Measurements from ENCODE around the gene HIVEP2. TPM values are rescaled to one million over a fixed set of nuclear protein-coding genes. Genes with fewer than 3 reads are reported as not detected.

HIVEP2 gene
- total RNA-seq, 1 donor, result 28.9 TPM

DNA sequence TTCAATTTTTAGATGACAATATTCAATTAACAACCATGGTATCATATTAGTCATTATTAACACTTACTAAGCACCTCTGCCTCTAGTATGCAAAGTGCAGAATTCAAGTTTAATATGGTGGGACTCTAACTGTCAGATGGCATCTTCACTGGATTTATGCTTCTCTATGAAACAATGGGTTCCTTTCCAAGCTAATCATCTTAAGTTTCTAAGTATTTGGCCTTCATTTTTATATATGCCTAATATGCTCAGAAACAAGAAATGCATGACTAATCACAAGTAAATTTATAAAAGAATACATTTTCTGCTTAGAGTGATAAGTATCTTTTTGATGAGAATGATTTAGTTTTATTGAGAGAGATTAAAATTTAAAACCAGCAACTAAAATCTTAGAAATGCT lies 144.7 kb downstream of the HIVEP2 start:
- TF ChIP-seq, protein P1, sequence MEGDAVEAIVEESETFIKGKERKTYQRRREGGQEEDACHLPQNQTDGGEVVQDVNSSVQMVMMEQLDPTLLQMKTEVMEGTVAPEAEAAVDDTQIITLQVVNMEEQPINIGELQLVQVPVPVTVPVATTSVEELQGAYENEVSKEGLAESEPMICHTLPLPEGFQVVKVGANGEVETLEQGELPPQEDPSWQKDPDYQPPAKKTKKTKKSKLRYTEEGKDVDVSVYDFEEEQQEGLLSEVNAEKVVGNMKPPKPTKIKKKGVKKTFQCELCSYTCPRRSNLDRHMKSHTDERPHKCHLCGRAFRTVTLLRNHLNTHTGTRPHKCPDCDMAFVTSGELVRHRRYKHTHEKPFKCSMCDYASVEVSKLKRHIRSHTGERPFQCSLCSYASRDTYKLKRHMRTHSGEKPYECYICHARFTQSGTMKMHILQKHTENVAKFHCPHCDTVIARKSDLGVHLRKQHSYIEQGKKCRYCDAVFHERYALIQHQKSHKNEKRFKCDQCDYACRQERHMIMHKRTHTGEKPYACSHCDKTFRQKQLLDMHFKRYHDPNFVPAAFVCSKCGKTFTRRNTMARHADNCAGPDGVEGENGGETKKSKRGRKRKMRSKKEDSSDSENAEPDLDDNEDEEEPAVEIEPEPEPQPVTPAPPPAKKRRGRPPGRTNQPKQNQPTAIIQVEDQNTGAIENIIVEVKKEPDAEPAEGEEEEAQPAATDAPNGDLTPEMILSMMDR (IDR thresholded peaks at IDR 0.05; ENCODE audit: insufficient read depth, low read depth, low read length), result no peak
- DNase-seq (ENCODE audit: low read depth), result no peak
- H3K4me3 ChIP-seq (ENCODE audit: low read depth, low read length), result no peak overlapping the region

DNA sequence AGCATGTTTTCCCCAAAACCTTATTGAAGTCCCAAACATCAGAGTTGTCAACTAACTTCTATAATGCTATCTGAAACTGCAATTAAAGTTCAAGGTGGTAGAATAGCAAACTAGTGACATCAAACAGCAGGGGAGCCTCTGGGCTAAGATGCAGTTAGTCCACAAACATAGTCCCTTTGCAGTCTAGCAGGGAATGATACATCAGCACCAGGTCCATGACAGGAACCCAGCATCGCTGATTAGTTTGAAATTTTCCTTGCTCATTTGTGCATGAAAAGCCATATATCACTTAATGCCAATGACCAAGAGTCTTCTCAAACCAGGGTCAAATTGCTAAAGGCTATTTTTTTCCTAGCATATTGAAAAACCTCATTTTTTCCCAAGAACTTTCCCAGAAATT lies 145.3 kb downstream of the HIVEP2 start:
- TF ChIP-seq, protein P1 (IDR thresholded peaks at IDR 0.05; ENCODE audit: insufficient read depth, low read depth, low read length), result no peak
- DNase-seq (ENCODE audit: low read depth), result no peak
- no peak overlapping the region for H3K4me3 ChIP-seq (ENCODE audit: low read depth, low read length)

DNA sequence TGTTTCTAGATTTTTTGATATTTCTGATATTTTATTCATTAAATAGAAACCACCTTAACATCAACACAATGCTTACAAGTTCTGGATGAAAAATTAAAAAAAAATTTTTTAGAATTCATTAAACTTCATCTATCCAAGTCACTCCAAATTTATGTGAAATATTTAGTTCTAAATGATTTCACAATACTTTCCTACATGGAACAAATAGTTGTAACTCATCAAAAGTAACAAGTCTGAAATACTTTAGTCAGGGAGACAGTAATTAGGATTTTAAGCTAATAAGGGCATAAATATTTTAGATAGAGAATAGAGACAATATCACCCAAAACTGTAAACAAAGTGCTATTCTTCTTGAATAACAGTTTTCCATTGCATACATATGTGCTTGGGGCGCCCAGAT lies 147.8 kb downstream of the HIVEP2 start:
- no peak overlapping the region for H3K4me3 ChIP-seq (ENCODE audit: low read depth, low read length)
- TF ChIP-seq, protein P1 (IDR thresholded peaks at IDR 0.05; ENCODE audit: insufficient read depth, low read depth, low read length), result no peak
- no peak for DNase-seq (ENCODE audit: low read depth)

DNA sequence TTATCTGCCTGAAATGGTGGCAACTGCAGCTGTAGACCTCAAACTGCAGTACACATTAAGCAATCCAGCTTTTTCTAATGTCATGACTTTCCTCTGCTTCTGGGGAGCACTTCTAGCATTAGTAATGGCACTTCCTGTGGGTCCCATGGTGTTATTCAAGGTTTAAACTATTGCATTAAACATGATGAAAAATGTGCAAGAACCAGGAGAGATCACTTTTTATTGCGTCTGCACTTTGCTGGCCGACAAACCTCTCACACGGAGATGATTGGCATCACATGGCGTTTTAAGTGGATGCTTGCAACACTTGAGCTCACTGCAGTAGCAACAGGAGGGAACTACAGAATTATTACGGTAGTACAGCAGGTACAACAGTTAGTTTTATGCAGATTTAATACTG lies 148.4 kb downstream of the HIVEP2 start:
- no peak overlapping the region for H3K4me3 ChIP-seq (ENCODE audit: low read depth, low read length)
- peak; percentile 64 for DNase-seq (ENCODE audit: low read depth)
- TF ChIP-seq, protein P1 (IDR thresholded peaks at IDR 0.05; ENCODE audit: insufficient read depth, low read depth, low read length), result no peak

DNA sequence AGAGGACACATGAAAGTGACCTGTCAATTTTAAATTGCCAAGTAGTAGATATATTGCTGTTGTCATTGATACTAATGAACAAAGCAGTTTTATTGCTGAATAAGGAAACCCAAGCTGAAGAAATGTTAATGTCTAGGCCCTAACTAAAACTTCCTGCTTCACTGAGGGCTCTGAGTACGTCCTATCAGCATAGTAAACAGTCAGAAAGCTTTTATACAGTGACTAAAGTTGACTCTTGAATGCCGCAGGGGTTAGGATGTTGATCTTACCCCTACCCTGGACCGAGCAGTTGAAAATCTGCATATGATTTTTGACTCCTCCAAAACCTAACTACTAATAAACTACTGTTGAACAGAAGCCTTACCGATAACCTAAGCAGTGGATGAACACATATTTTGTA lies 149.0 kb downstream of the HIVEP2 start:
- TF ChIP-seq, protein P1 (IDR thresholded peaks at IDR 0.05; ENCODE audit: insufficient read depth, low read depth, low read length), result no peak
- no peak for DNase-seq (ENCODE audit: low read depth)
- H3K4me3 ChIP-seq (ENCODE audit: low read depth, low read length), result no peak overlapping the region

DNA sequence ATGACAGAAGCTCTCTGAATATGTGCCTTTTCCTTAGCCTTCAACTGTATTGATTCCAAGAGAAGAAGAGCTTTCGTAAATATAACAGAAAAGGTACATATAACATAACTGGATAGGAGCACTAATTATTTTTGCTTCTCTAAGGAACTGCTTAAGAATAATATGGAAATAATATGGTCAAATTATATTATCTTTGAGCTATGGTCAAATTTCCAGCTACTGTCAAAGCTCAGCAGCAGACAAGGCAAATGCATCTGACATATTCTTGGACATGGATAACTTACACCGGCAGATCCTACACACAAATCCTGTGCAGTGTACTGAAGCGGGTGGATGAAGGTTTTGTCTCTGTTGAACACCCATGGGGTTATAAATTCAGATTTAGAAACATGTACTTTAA lies 150.6 kb downstream of the HIVEP2 start:
- TF ChIP-seq, protein P1 (IDR thresholded peaks at IDR 0.05; ENCODE audit: insufficient read depth, low read depth, low read length), result no peak
- no peak for DNase-seq (ENCODE audit: low read depth)
- no peak overlapping the region for H3K4me3 ChIP-seq (ENCODE audit: low read depth, low read length)

DNA sequence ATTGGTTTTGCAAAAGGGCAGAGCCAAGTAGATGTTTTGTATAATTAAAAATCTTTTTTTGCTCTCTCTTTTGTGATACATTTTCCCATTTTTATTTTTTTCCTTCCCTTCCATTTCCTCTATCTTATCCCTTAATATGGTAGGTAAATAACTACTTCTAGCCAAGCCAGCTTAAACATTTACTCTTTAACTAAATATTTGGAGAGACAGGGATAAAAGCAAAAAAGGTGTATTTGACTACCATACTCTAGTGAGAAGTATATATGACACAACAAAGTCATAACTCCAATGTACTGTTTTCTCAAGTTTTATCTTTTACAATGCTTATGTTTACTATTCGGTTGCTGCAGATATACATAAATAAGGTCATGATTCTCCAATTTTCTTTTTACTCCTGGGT lies 154.7 kb downstream of the HIVEP2 start:
- TF ChIP-seq, protein P1 (IDR thresholded peaks at IDR 0.05; ENCODE audit: insufficient read depth, low read depth, low read length), result no peak
- no peak for DNase-seq (ENCODE audit: low read depth)
- H3K4me3 ChIP-seq (ENCODE audit: low read depth, low read length), result no peak overlapping the region
